SK-N-MC (cell line): ENCODE results near the gene TEAD1.

Experiments
- DNase-seq: peaks from one replicate; pipeline ENCODE4 v3.0.0-alpha.2; 2011; ENCODE audit warnings: low read depth, low spot score
- H3K27ac ChIP-seq: fragments of 200-600 bp; sonication (generic); 2 replicates; pipeline ENCODE4 v1.5.1; 2016; ENCODE audit warnings: mixed run types
- H3K36me3 ChIP-seq: fragments of 200-600 bp; sonication (generic); 2 replicates; pipeline ENCODE4 v1.6.1; 2017; ENCODE audit warnings: antibody characterized with exemption, low read length, mixed read lengths; ENCODE audit not compliant: insufficient read depth
- H3K4me3 ChIP-seq: fragments of 200-600 bp; sonication (generic); 2 replicates; pipeline ENCODE4 v1.5.1; 2016
- H3K9ac ChIP-seq: fragments of 200-600 bp; sonication (generic); 2 replicates; pipeline ENCODE4 v1.8.0; 2017; ENCODE audit warnings: mixed run types, mixed read lengths; ENCODE audit not compliant: insufficient read length
- H3K9me3 ChIP-seq: fragments of 200-600 bp; sonication (generic); 2 replicates; pipeline ENCODE4 v1.6.1; 2017; ENCODE audit warnings: low read depth, mild to moderate bottlenecking, antibody characterized with exemption, low read length, moderate library complexity, mixed read lengths
- EZH2 ChIP-seq: fragments of 200-600 bp; sonication (generic); IDR thresholded peaks from one replicate; pipeline ENCODE4 v1.6.1; 2017; ENCODE audit warnings: antibody characterized with exemption
- FOXP2 ChIP-seq: optimal IDR thresholded peaks from 2 replicates; pipeline ENCODE3; 2011; ENCODE audit warnings: mild to moderate bottlenecking, moderate library complexity; ENCODE audit not compliant: insufficient read depth; ENCODE audit errors: extremely low read length, control extremely low read depth
- POLR2AphosphoS5 ChIP-seq: IDR thresholded peaks from 2 replicates; pipeline ENCODE4 v1.6.1; 2012; ENCODE audit warnings: mild to moderate bottlenecking, low read depth, low read length, borderline replicate concordance

The TEAD1 gene

DNA sequence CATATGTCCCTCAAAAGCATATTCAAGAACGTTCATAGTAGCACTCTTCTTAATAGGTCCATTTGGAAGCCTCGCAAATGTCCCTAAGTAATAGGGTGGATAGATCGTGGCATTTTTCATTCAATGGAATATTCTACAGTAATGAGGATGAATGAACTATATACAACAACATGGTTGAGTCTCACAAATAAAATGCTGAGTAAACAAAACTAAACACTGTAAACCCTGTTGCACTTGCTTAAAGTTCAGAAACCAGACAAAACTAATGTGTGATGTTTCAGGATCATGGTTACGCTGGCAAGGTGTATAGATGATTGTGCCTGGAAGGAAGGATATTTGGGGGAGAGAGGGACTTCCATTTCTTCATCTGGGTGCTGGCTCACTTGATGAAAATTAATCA, 244.4 kb downstream of the TEAD1 start:
- peaks cover 18% of the 10 kb centered on the region; the same call in 1 of the 2 replicates for H3K36me3 ChIP-seq
- no peak overlapping the region for H3K27ac ChIP-seq
- no peak for DNase-seq
- TF ChIP-seq EZH2 (no peak), POLR2AphosphoS5 (no peak), FOXP2 (no peak)
- no peaks in the 10 kb centered on the region for H3K9me3 ChIP-seq
- no peak overlapping the region for H3K4me3 ChIP-seq
- no peak overlapping the region for H3K9ac ChIP-seq

DNA sequence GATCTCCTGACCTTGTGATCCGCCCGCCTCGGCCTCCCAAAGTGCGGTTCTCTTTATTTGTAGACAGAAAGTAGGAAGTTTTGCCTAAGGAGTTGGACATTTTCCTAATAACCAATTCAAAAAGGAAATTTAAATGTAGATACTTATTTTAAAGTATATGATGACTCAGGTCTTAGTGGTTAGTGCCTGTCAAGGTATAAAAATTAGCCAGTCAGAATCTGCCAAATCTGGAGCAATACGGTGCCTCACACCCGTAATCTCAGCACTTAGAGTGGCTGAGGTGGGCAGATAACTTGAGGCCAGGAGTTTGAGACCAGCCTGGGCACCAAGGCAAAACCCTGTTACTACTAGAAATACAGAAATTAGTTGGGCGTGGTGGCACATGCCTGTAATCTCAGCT, 248.2 kb downstream of the TEAD1 start:
- no peaks in the 10 kb centered on the region for H3K9me3 ChIP-seq

DNA sequence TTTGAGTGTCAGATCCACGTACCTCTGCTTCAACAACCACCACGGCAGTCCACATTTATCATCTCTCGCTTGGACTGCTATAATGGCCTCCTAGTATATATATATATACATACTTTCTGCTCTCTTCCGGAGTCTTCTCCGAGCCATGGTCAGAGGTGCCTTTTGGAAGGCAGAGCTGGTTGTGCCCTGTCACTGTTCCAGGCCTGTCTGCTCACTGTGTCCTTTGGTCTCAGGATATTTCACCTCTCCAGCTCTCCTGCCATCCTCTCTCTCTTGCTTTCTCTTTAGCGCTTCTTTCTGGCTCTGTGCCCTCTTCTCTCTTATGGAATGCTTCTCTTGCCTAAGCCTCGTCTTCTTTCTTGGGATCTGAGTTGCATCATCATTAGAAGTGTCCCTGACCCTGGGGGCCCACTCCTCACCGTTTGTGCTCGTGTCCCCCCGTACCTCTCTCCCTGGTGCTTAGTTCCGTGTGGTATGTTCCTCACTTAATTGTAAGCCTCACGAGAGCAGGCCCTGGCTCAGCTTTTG, 248.8 kb downstream of the TEAD1 start:
- H3K4me3 ChIP-seq, result no peak overlapping the region
- TF ChIP-seq POLR2AphosphoS5 (no peak), FOXP2 (no peak), EZH2 (no peak)
- peaks cover 16% of the 10 kb centered on the region; the same call in 1 of the 2 replicates for H3K36me3 ChIP-seq
- DNase-seq, result no peak
- no peak overlapping the region for H3K27ac ChIP-seq
- H3K9ac ChIP-seq, result no peak overlapping the region
- no peaks in the 10 kb centered on the region for H3K9me3 ChIP-seq

More for the DNA sequence above, 248.2 kb downstream of the TEAD1 start:
- peaks cover 16% of the 10 kb centered on the region; the same call in 1 of the 2 replicates for H3K36me3 ChIP-seq
- H3K4me3 ChIP-seq, result no peak overlapping the region
- no peak overlapping the region for H3K9ac ChIP-seq
- H3K27ac ChIP-seq, result no peak overlapping the region
- DNase-seq, result no peak
- TF ChIP-seq EZH2 (no peak), FOXP2 (no peak)

DNA sequence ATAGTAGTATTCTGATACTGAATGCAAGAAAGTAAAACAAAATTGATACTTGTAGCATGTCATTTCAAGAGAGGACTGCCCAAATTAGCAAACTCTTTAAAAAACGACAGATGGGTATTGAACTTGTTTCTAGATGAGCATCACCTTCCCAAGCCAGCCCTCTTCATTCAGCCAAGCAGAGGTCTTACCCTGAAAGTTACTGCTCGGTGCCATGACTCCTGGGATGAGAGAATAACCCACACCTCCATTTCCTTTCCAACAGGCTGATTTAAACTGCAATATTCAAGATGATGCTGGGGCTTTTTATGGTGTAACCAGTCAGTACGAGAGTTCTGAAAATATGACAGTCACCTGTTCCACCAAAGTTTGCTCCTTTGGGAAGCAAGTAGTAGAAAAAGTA, 250.4 kb downstream of the TEAD1 start:
- H3K9me3 ChIP-seq, result no peaks in the 10 kb centered on the region
- no peak overlapping the region for H3K4me3 ChIP-seq
- peaks cover 18% of the 10 kb centered on the region for H3K36me3 ChIP-seq
- DNase-seq, result no peak
- H3K9ac ChIP-seq, result no peak overlapping the region
- H3K27ac ChIP-seq, result no peak overlapping the region
- TF ChIP-seq FOXP2, result no peak
- TF ChIP-seq EZH2, result no peak
- no peak for TF ChIP-seq POLR2AphosphoS5

DNA sequence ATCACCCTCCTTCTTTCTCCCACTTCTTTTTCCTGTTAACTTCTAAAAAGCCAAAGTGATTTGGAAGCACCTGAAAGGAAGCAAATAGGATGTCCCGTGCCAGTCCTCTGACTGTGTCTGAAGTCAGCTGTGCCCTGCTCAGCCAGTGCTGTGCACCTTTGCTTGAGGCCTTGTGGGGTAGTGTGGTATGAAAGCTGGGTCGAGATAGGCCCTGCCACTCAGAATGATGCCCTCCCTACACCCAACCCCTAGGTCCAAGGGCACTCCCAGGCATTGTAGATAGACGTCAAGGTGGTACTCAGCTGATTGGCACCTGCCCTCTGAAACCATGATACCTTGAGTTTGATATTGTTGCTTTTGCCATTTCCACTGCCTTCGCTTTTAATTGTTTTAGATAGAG, 251.3 kb downstream of the TEAD1 start:
- H3K9me3 ChIP-seq, result no peaks in the 10 kb centered on the region
- peaks cover 27% of the 10 kb centered on the region for H3K36me3 ChIP-seq
- no peak for DNase-seq
- H3K27ac ChIP-seq, result no peak overlapping the region
- no peak overlapping the region for H3K9ac ChIP-seq
- no peak for TF ChIP-seq FOXP2
- no peak for TF ChIP-seq EZH2
- no peak for TF ChIP-seq POLR2AphosphoS5
- H3K4me3 ChIP-seq, result no peak overlapping the region

DNA sequence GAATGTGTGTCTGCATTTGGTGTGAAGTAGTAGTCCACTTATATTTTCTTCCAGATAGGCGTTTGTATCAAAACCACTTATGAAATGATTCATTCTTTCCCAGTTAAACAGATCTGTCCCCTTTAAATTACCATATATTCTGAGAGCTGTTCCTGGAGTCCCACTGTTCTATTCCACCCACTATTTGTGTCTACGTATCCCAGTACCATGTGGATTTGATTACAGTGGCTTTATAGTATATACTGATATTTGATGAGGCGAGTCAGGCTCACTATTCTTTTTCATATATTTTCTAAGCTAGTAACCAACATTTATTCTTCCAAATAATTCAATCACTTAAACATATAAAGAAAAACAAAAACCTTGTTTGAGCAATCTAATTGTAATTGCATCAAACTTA, 253.0 kb downstream of the TEAD1 start:
- Histone ChIP-seq H3K27ac (peak overlapping the region; percentile 75), H3K9ac (no peak overlapping the region), H3K9me3 (no peaks in the 10 kb centered on the region), H3K4me3 (peak overlapping the region; percentile 42), H3K36me3 (peaks cover 38% of the 10 kb centered on the region)
- TF ChIP-seq FOXP2 (no peak), EZH2 (no peak), POLR2AphosphoS5 (no peak)
- peak; percentile 37 for DNase-seq

DNA sequence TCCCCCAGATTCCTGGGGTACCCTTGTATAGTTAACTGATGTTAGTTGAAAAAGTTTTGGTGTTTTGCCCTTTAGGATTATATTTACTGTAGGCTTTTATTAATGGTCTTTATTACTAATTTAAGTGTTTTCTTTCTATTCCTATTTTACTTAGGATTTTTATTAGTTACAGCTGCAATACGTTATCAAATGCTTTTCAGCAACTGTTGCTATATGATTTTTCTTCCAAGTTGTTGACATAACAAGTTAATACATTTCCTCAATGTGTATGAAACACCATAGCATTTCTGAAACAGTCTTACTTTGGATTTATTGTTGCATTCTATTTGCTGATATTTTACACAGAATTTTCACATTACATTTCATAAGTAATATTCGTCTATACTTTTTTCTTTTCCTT, 253.7 kb downstream of the TEAD1 start:
- Histone ChIP-seq H3K4me3 (no peak overlapping the region), H3K36me3 (peaks cover 44% of the 10 kb centered on the region), H3K9ac (no peak overlapping the region), H3K9me3 (no peaks in the 10 kb centered on the region), H3K27ac (peak overlapping the region; percentile 76; the same call in 1 of the 2 replicates)
- no peak for DNase-seq
- no peak for TF ChIP-seq EZH2
- TF ChIP-seq FOXP2, result no peak
- no peak for TF ChIP-seq POLR2AphosphoS5

DNA sequence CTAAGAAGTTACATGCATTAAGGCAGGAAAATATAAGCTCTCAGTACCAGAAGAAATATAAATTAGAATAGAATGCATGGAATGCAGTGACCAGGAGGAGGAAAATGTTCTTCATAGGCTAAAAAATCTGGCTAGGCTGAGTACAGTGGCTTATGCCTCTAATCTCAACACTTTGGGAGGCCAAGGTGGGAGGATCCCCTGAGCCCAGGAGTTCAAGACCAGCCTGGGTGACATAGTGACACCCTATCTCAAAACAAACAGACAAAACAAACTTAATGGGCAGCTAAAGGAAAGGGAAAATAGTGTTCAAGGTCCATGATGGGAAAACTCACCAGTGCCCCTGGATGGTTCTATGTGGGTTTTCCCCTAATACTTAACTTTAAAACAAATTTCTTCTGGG, 256.6 kb downstream of the TEAD1 start:
- no peak overlapping the region for H3K27ac ChIP-seq
- H3K9ac ChIP-seq, result no peak overlapping the region
- no peaks in the 10 kb centered on the region for H3K9me3 ChIP-seq
- no peak overlapping the region for H3K4me3 ChIP-seq
- no peak for DNase-seq
- TF ChIP-seq POLR2AphosphoS5 (no peak), FOXP2 (no peak), EZH2 (no peak)
- H3K36me3 ChIP-seq, result peaks cover 41% of the 10 kb centered on the region

DNA sequence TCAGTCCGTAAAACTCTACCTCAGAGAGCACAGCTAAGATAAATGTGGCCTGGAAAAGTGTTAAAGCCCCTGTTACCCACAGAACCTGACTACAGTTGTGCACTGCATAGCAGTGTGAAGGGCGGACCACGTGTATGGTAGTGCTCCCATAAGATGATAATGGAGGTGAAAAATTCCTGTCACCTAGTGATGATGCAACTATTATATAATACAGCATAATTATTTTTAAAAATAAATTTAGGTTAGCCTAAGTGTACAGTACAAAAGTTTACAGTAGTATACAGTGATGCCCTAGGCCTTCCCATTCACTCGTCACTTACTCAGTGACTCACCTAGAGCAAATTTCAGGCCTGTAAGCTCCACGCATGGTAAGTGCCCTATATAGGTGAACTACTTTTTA, 258.3 kb downstream of the TEAD1 start:
- Histone ChIP-seq H3K27ac (no peak overlapping the region), H3K9ac (no peak overlapping the region), H3K4me3 (no peak overlapping the region), H3K9me3 (no peaks in the 10 kb centered on the region), H3K36me3 (peaks cover 53% of the 10 kb centered on the region)
- TF ChIP-seq EZH2 (no peak), POLR2AphosphoS5 (no peak), FOXP2 (no peak)
- DNase-seq, result no peak
